ENCODE measurements around the gene EVX2.

EVX2 gene

GRCh38 chr2:176103742-176104315, 20.1 kb upstream of the EVX2 start:
- no peak for TF ChIP-seq EZH2phosphoT487 (IDR thresholded peaks at IDR 0.05; ENCODE audit: borderline replicate concordance, low read length)
- no peak for TF ChIP-seq CTCF (IDR thresholded peaks at IDR 0.05; ENCODE audit: low read depth, low read length, poor library complexity, severe bottlenecking)
- Histone ChIP-seq H3F3A (ENCODE audit: control insufficient read depth, insufficient read depth) (no peaks in the 10 kb centered on the region), H3K27me3 (ENCODE audit: control insufficient read depth, low read length) (no peaks in the 10 kb centered on the region), H4K20me1 (ENCODE audit: control insufficient read depth, insufficient read depth, low read depth, low read length) (no peaks in the 10 kb centered on the region), H3K9me3 (ENCODE audit: control insufficient read depth, insufficient read depth, low read length) (no peaks in the 10 kb centered on the region), H3K79me2 (ENCODE audit: control insufficient read depth, low read length) (no peaks in the 10 kb centered on the region), H3K4me1 (ENCODE audit: control insufficient read depth, low read length) (no peaks in the 10 kb centered on the region), H3K4me2 (ENCODE audit: low read length) (no peak overlapping the region), H3K27ac (ENCODE audit: low read depth, low read length) (no peak overlapping the region), H3K4me3 (ENCODE audit: low read length) (no peak overlapping the region), H3K9me2 (replicated peaks; ENCODE audit: control insufficient read depth, low read length) (no peaks in the 10 kb centered on the region), H3K36me3 (ENCODE audit: control insufficient read depth, low read length) (no peaks in the 10 kb centered on the region)

- Histone ChIP-seq H4K20me1 (ENCODE audit: control insufficient read depth, insufficient read depth, low read depth, low read length) (no peaks in the 10 kb centered on the region), H3F3A (ENCODE audit: control insufficient read depth, insufficient read depth) (no peaks in the 10 kb centered on the region), H3K4me2 (ENCODE audit: low read length) (no peak overlapping the region), H3K4me3 (ENCODE audit: low read length) (no peak overlapping the region), H3K9me3 (ENCODE audit: control insufficient read depth, insufficient read depth, low read length) (no peaks in the 10 kb centered on the region), H3K4me1 (ENCODE audit: control insufficient read depth, low read length) (no peaks in the 10 kb centered on the region), H3K36me3 (ENCODE audit: control insufficient read depth, low read length) (no peaks in the 10 kb centered on the region), H3K27me3 (ENCODE audit: control insufficient read depth, low read length) (no peaks in the 10 kb centered on the region), H3K9me2 (replicated peaks; ENCODE audit: control insufficient read depth, low read length) (no peaks in the 10 kb centered on the region), H3K79me2 (ENCODE audit: control insufficient read depth, low read length) (no peaks in the 10 kb centered on the region), H3K27ac (ENCODE audit: low read depth, low read length) (no peak overlapping the region)
- no peak for TF ChIP-seq EZH2phosphoT487 (IDR thresholded peaks at IDR 0.05; ENCODE audit: borderline replicate concordance, low read length)
- no peak for TF ChIP-seq CTCF (IDR thresholded peaks at IDR 0.05; ENCODE audit: low read depth, low read length, poor library complexity, severe bottlenecking)
These were observed 19.4 kb upstream of the EVX2 start for GRCh38 chr2:176103194-176103593.

- TF ChIP-seq EZH2phosphoT487 (IDR thresholded peaks at IDR 0.05; ENCODE audit: borderline replicate concordance, low read length) (no peak), CTCF (IDR thresholded peaks at IDR 0.05; ENCODE audit: low read depth, low read length, poor library complexity, severe bottlenecking) (no peak)
- Histone ChIP-seq H3K4me2 (ENCODE audit: low read length) (no peak overlapping the region), H3F3A (ENCODE audit: control insufficient read depth, insufficient read depth) (no peaks in the 10 kb centered on the region), H4K20me1 (ENCODE audit: control insufficient read depth, insufficient read depth, low read depth, low read length) (no peaks in the 10 kb centered on the region), H3K9me2 (replicated peaks; ENCODE audit: control insufficient read depth, low read length) (no peaks in the 10 kb centered on the region), H3K4me1 (ENCODE audit: control insufficient read depth, low read length) (peaks cover under 1% of the 10 kb centered on the region; the same call in 1 of the 2 replicates), H3K27me3 (ENCODE audit: control insufficient read depth, low read length) (no peaks in the 10 kb centered on the region), H3K4me3 (ENCODE audit: low read length) (no peak overlapping the region), H3K27ac (ENCODE audit: low read depth, low read length) (no peak overlapping the region), H3K9me3 (ENCODE audit: control insufficient read depth, insufficient read depth, low read length) (no peaks in the 10 kb centered on the region), H3K36me3 (ENCODE audit: control insufficient read depth, low read length) (no peaks in the 10 kb centered on the region), H3K79me2 (ENCODE audit: control insufficient read depth, low read length) (no peaks in the 10 kb centered on the region)
These were observed 18.6 kb upstream of the EVX2 start for GRCh38 chr2:176102309-176102866.
